Measurements from ENCODE around the gene MLLT1.
"Not testable (repeated sequence)": the region's sequence is repeated elsewhere in the genome, so short reads cannot be mapped to it uniquely, and the experiment has no call there.

- TF ChIP-seq CTCF (IDR thresholded peaks at IDR 0.05); EZH2 (IDR thresholded peaks at IDR 0.05; ENCODE audit: borderline replicate concordance, insufficient read depth, low read depth, low read length, poor library complexity, severe bottlenecking): not testable (repeated sequence)
These were observed 2.6 kb upstream of the MLLT1 start for GRCh38 chr19:6282393-6282792.

All from B cell (primary cell).